ENCODE results near the gene PRKACG.

Gene PRKACG

GRCh38 chr9:69049094-69049493, 35.2 kb upstream of the PRKACG start:
- Histone ChIP-seq H3K27me3 (no peaks in the 10 kb centered on the region), H3K4me1 (peaks cover 5% of the 10 kb centered on the region; the same call in 1 of the 2 replicates), H3K9me3 (no peaks in the 10 kb centered on the region), H3K36me3 (peaks cover 11% of the 10 kb centered on the region), H3K4me3 (ENCODE audit: low read depth, low read length) (no peak overlapping the region)
- no peak for DNase-seq
- no peak for TF ChIP-seq CTCF (IDR thresholded peaks at IDR 0.05; ENCODE audit: low read depth, low read length)

GRCh38 chr9:69047371-69047770, 33.5 kb upstream of the PRKACG start:
- peaks cover 5% of the 10 kb centered on the region; the same call in 1 of the 2 replicates for H3K4me1 ChIP-seq
- H3K4me3 ChIP-seq (ENCODE audit: low read depth, low read length), result no peak overlapping the region
- H3K36me3 ChIP-seq, result peaks cover 11% of the 10 kb centered on the region
- H3K27me3 ChIP-seq, result no peaks in the 10 kb centered on the region
- no peak for TF ChIP-seq CTCF (IDR thresholded peaks at IDR 0.05; ENCODE audit: low read depth, low read length)
- no peaks in the 10 kb centered on the region for H3K9me3 ChIP-seq
- DNase-seq, result no peak

GRCh38 chr9:69046723-69047122, 32.8 kb upstream of the PRKACG start:
- no peak overlapping the region for H3K4me3 ChIP-seq (ENCODE audit: low read depth, low read length)

GRCh38 chr9:69045821-69046220, 31.9 kb upstream of the PRKACG start:
- H3K4me1 ChIP-seq, result peaks cover 5% of the 10 kb centered on the region; the same call in 1 of the 2 replicates
- H3K27me3 ChIP-seq, result no peaks in the 10 kb centered on the region
- H3K9me3 ChIP-seq, result no peaks in the 10 kb centered on the region
- no peak for DNase-seq
- TF ChIP-seq CTCF (IDR thresholded peaks at IDR 0.05; ENCODE audit: low read depth, low read length), result no peak
- peaks cover 11% of the 10 kb centered on the region for H3K36me3 ChIP-seq
- no peak overlapping the region for H3K4me3 ChIP-seq (ENCODE audit: low read depth, low read length)

More at GRCh38 chr9:69046723-69047122, 32.8 kb upstream of the PRKACG start:
- peaks cover 11% of the 10 kb centered on the region for H3K36me3 ChIP-seq
- no peaks in the 10 kb centered on the region for H3K9me3 ChIP-seq
- no peak for DNase-seq
- H3K27me3 ChIP-seq, result no peaks in the 10 kb centered on the region
- H3K4me1 ChIP-seq, result peaks cover 5% of the 10 kb centered on the region; the same call in 1 of the 2 replicates
- TF ChIP-seq CTCF (IDR thresholded peaks at IDR 0.05; ENCODE audit: low read depth, low read length), result no peak

GRCh38 chr9:69044240-69045219, 30.6 kb upstream of the PRKACG start:
- Histone ChIP-seq H3K27me3 (no peaks in the 10 kb centered on the region), H3K36me3 (peaks cover 11% of the 10 kb centered on the region)
- DNase-seq, result no peak

More at GRCh38 chr9:69044240-69045219, 30.6 kb upstream of the PRKACG start:
- Histone ChIP-seq H3K9me3 (no peaks in the 10 kb centered on the region), H3K4me1 (peaks cover 5% of the 10 kb centered on the region; the same call in 1 of the 2 replicates), H3K4me3 (ENCODE audit: low read depth, low read length) (no peak overlapping the region)
- TF ChIP-seq CTCF (IDR thresholded peaks at IDR 0.05; ENCODE audit: low read depth, low read length), result no peak
